H1 (cell line): Measurements from ENCODE around the gene POU3F1. TPM values are rescaled to one million over a fixed set of nuclear protein-coding genes. Genes with fewer than 3 reads are reported as not detected.

Experiments used
- CTCF ChIA-PET: fragments of 300-600 bp; sonication (Branson Sonifier 250); formaldehyde crosslinking; loops from one replicate; lab custom pipeline; 2021; ENCODE audit not compliant: partially characterized antibody; lab: Charles Lee
- POLR2A ChIA-PET: fragments of 300-600 bp; sonication (Branson Sonifier 250); formaldehyde crosslinking; loops from one replicate; lab custom pipeline; 2021; ENCODE audit warnings: inconsistent platforms; ENCODE audit not compliant: partially characterized antibody; lab: Charles Lee
- DNase-seq, 2 experiments: peaks; one replicate each; pipeline versions ENCODE4 v3.0.0 to v3.0.0-alpha.2; 2010 to 2022; ENCODE audit warnings: low spot score in 2 of 2, low read depth in 1 of 2, mixed read lengths in 1 of 2
- FAIRE-seq: peaks from 2 replicates; lab custom pipeline; 2011; peaks lifted over from hg19 to GRCh38; lab: Jason Lieb, UNC
- H2AFZ ChIP-seq: 2 replicates; pipeline ENCODE4 v1.8.1; 2012; ENCODE audit warnings: low read length, inconsistent platforms
- H2AK5ac ChIP-seq: 2 replicates; pipeline ENCODE4 v1.6.1; 2013; ENCODE audit warnings: low read depth, low read length
- H2BK120ac ChIP-seq: replicated peaks from 2 replicates; pipeline ENCODE3; 2013; ENCODE audit warnings: low read depth, low read length, inconsistent platforms
- H2BK12ac ChIP-seq: 2 replicates; pipeline ENCODE4 v1.6.1; 2013; ENCODE audit warnings: low read depth, low read length
- H2BK15ac ChIP-seq: 2 replicates; pipeline ENCODE4 v1.6.1; 2013; ENCODE audit warnings: low read length
- H2BK20ac ChIP-seq: 2 replicates; pipeline ENCODE4 v1.6.1; 2013; ENCODE audit warnings: low read length
- H2BK5ac ChIP-seq: 2 replicates; pipeline ENCODE4 v1.6.1; 2013; ENCODE audit warnings: low read depth, low read length
- H3K14ac ChIP-seq: 2 replicates; pipeline ENCODE4 v1.6.1; 2013; ENCODE audit warnings: inconsistent platforms; ENCODE audit not compliant: insufficient read length
- H3K18ac ChIP-seq: 2 replicates; pipeline ENCODE4 v1.6.1; 2013; ENCODE audit warnings: low read length; ENCODE audit errors: extremely low read depth
- H3K23ac ChIP-seq: 2 replicates; pipeline ENCODE4 v1.6.1; 2013; ENCODE audit warnings: inconsistent platforms; ENCODE audit not compliant: insufficient read length
- H3K23me2 ChIP-seq: 2 replicates; pipeline ENCODE4 v1.6.1; 2013; ENCODE audit warnings: low read depth, low read length
- H3K27ac ChIP-seq: 2 replicates; pipeline ENCODE4 v1.6.1; 2011; ENCODE audit warnings: low read depth, low read length, inconsistent platforms
- H3K27me3 ChIP-seq, 4 experiments: replicated peaks in 1 of 4; 1 replicate in 1 of 4; 2 replicates in 3 of 4; pipeline versions ENCODE4 v1.6.1 to v1.8.1; 2011 to 2013; ENCODE audit warnings: low read length in 3 of 4, mild to moderate bottlenecking in 3 of 4, inconsistent platforms in 2 of 4, mixed read lengths in 2 of 4, moderate library complexity in 1 of 4; ENCODE audit not compliant: control insufficient read depth in 3 of 4, insufficient read depth in 3 of 4; ENCODE audit errors: extremely low read depth in 1 of 4
- H3K36me3 ChIP-seq, 4 experiments: 2 replicates each; pipeline versions ENCODE4 v1.6.1 to v1.8.1; 2011 to 2013; ENCODE audit warnings: mild to moderate bottlenecking in 4 of 4, low read length in 3 of 4, moderate library complexity in 2 of 4, control low read depth in 1 of 4, inconsistent platforms in 1 of 4; ENCODE audit not compliant: insufficient read depth in 4 of 4, control insufficient read depth in 2 of 4
- H3K4ac ChIP-seq: replicated peaks from 2 replicates; pipeline ENCODE3; 2013; ENCODE audit warnings: low read length, low read depth, mixed read lengths, inconsistent platforms; ENCODE audit not compliant: insufficient read length
- H3K4me1 ChIP-seq, 4 experiments: replicated peaks in 1 of 4; 1 replicate in 1 of 4; 2 replicates in 3 of 4; pipeline versions ENCODE4 v1.6.1 to v1.8.1; 2011 to 2013; ENCODE audit warnings: low read length in 3 of 4, inconsistent platforms in 2 of 4, mixed read lengths in 1 of 4; ENCODE audit not compliant: insufficient read depth in 4 of 4, control insufficient read depth in 3 of 4
- H3K4me2 ChIP-seq, 2 experiments: 2 replicates each; pipeline versions ENCODE4 v1.6.1 to v1.8.1; 2011 to 2013; ENCODE audit warnings: low read depth in 2 of 2, low read length in 2 of 2, control low read depth in 1 of 2, inconsistent platforms in 1 of 2, mild to moderate bottlenecking in 1 of 2; ENCODE audit not compliant: insufficient read depth in 1 of 2
- H3K4me3 ChIP-seq, 4 experiments: fragments of 200-600, 300-600 bp in 1 of 4; sonication (generic), shearing (Covaris generic), sonication (Bioruptor Twin) in 1 of 4; 2 replicates each; pipeline versions ENCODE4 v1.5.1 to v1.8.1; 2011 to 2016; ENCODE audit warnings: low read length in 4 of 4, low read depth in 3 of 4, control low read depth in 2 of 4, inconsistent platforms in 2 of 4, mild to moderate bottlenecking in 2 of 4, mixed read lengths in 1 of 4, moderate library complexity in 1 of 4; ENCODE audit not compliant: insufficient read depth in 2 of 4; ENCODE audit errors: extremely low read depth in 1 of 4
- H3K56ac ChIP-seq: replicated peaks from 2 replicates; pipeline ENCODE3; 2013; ENCODE audit warnings: low read depth, mild to moderate bottlenecking, mixed read lengths, low read length, inconsistent platforms; ENCODE audit not compliant: insufficient read length
- H3K79me1 ChIP-seq: 2 replicates; pipeline ENCODE4 v1.6.1; 2013; ENCODE audit warnings: low read depth, low read length, control low read depth
- H3K79me2 ChIP-seq, 2 experiments: 2 replicates each; pipeline versions ENCODE4 v1.6.1 to v1.8.1; 2012 to 2013; ENCODE audit warnings: low read length in 2 of 2, mild to moderate bottlenecking in 2 of 2, inconsistent platforms in 1 of 2; ENCODE audit not compliant: insufficient read depth in 2 of 2, control insufficient read depth in 1 of 2
- H3K9ac ChIP-seq, 4 experiments: replicated peaks in 1 of 4; 1 replicate in 1 of 4; 2 replicates in 3 of 4; pipeline versions ENCODE4 v1.6.1 to v1.8.1; 2011 to 2013; ENCODE audit warnings: low read depth in 3 of 4, low read length in 3 of 4, control low read depth in 2 of 4, mild to moderate bottlenecking in 2 of 4, moderate library complexity in 2 of 4, inconsistent platforms in 1 of 4; ENCODE audit errors: extremely low read depth in 1 of 4
- H3K9me3 ChIP-seq, 2 experiments: 2 replicates each; pipeline versions ENCODE4 v1.6.1 to v1.8.1; 2012 to 2013; ENCODE audit warnings: mild to moderate bottlenecking in 2 of 2, moderate library complexity in 2 of 2, control low read depth in 1 of 2, inconsistent platforms in 1 of 2, low read depth in 1 of 2, low read length in 1 of 2, mixed read lengths in 1 of 2; ENCODE audit not compliant: insufficient read depth in 2 of 2
- H4K20me1 ChIP-seq, 2 experiments: replicated peaks in 1 of 2; 2 replicates each; pipeline versions ENCODE3 to v1.8.1; 2011 to 2013; ENCODE audit warnings: inconsistent platforms in 2 of 2, low read length in 2 of 2, mild to moderate bottlenecking in 1 of 2; ENCODE audit not compliant: insufficient read depth in 2 of 2, control insufficient read depth in 1 of 2
- H4K5ac ChIP-seq: 2 replicates; pipeline ENCODE4 v1.6.1; 2013; ENCODE audit warnings: low read length, low read depth, mixed read lengths, inconsistent platforms; ENCODE audit not compliant: insufficient read length
- H4K8ac ChIP-seq: 2 replicates; pipeline ENCODE4 v1.8.0; 2013; ENCODE audit warnings: mild to moderate bottlenecking, moderate library complexity, low read length, inconsistent platforms; ENCODE audit not compliant: insufficient read depth; ENCODE audit errors: extremely low read depth
- H4K91ac ChIP-seq: replicated peaks from 2 replicates; pipeline ENCODE3; 2013; ENCODE audit warnings: low read length, mixed read lengths, inconsistent platforms; ENCODE audit not compliant: insufficient read length
- ASH2L ChIP-seq: fragments of 200-600, 300-600 bp; sonication (generic); IDR thresholded peaks from one replicate; pipeline ENCODE4 v1.7.1; 2017; ENCODE audit warnings: low read length
- BCL11A ChIP-seq, 2 experiments: IDR thresholded peaks; one replicate each; pipeline ENCODE4 v1.6.1; 2011; ENCODE audit warnings: low read depth in 2 of 2, low read length in 2 of 2, mild to moderate bottlenecking in 2 of 2
- BRCA1 ChIP-seq: IDR thresholded peaks from 2 replicates; pipeline ENCODE4 v1.6.1; 2012; ENCODE audit warnings: low read depth, low read length, improper control_type of control experiment
- CBX5 ChIP-seq: fragments of 300-800, 300-1000 bp; sonication (generic); IDR thresholded peaks from 2 replicates; pipeline ENCODE4 v1.7.1; 2016; ENCODE audit warnings: antibody characterized with exemption, low read length, low read depth
- CEBPB ChIP-seq: IDR thresholded peaks from 2 replicates; pipeline ENCODE4 v1.6.1; 2012; ENCODE audit warnings: low read depth, low read length
- CREB1 ChIP-seq: IDR thresholded peaks from 2 replicates; pipeline ENCODE4 v1.6.1; 2012; ENCODE audit warnings: inconsistent platforms
- EZH2 ChIP-seq: fragments of 200-600 bp; sonication (generic); IDR thresholded peaks from 2 replicates; pipeline ENCODE4 v1.7.1; 2012; ENCODE audit warnings: low read depth, mild to moderate bottlenecking, moderate library complexity, low read length, inconsistent platforms; ENCODE audit not compliant: severe bottlenecking
- FOSL1 ChIP-seq: IDR thresholded peaks from 2 replicates; pipeline ENCODE4 v1.6.1; 2011; ENCODE audit warnings: mild to moderate bottlenecking, low read depth, low read length, moderate library complexity; ENCODE audit not compliant: insufficient read depth
- JUND ChIP-seq: IDR thresholded peaks from 2 replicates; pipeline ENCODE4 v1.6.1; 2011; ENCODE audit warnings: mild to moderate bottlenecking, improper control_type of control experiment, low read length
- MAFK ChIP-seq: IDR thresholded peaks from 2 replicates; pipeline ENCODE4 v1.6.1; 2012; ENCODE audit warnings: low read depth, mild to moderate bottlenecking, improper control_type of control experiment, low read length
- SUZ12 ChIP-seq: fragments of 200-600 bp; sonication (generic); IDR thresholded peaks from 2 replicates; pipeline ENCODE4 v1.6.1; 2012; ENCODE audit warnings: mild to moderate bottlenecking, inconsistent platforms, low read length, moderate library complexity, mixed read lengths
- TCF12 ChIP-seq: IDR thresholded peaks from 2 replicates; pipeline ENCODE4 v1.6.1; 2011; ENCODE audit warnings: low read depth, mild to moderate bottlenecking, low read length
- TEAD4 ChIP-seq: IDR thresholded peaks from 2 replicates; pipeline ENCODE4 v1.6.1; 2012; ENCODE audit warnings: low read depth, low read length, inconsistent platforms, mixed read lengths
- ZNF274 ChIP-seq: IDR thresholded peaks from 2 replicates; pipeline ENCODE4 v1.7.0; 2012; ENCODE audit warnings: low read length, borderline replicate concordance; ENCODE audit errors: extremely low read depth
- WGBS, 2 experiments: shearing (Covaris generic) in 1 of 2; methylation state at CpG; one replicate each; pipeline versions ENCODE4 v1.1.6 to v1.1.7; 2013 to 2015; ENCODE audit warnings: low lambda C conversion rate in 2 of 2, mixed read lengths in 2 of 2, inconsistent platforms in 1 of 2, low coverage in 1 of 2, missing lambda C conversion rate in 1 of 2; ENCODE audit not compliant: insufficient replicate concordance in 2 of 2, insufficient coverage in 1 of 2, insufficient read length in 1 of 2; ENCODE audit errors: extremely low coverage in 1 of 2, missing lambda C conversion rate in 1 of 2; 5-methylcytosine and 5-hydroxymethylcytosine counted together
- polyA plus RNA-seq, 7 experiments: library from polyadenylated mRNA; depleted of rRNA in 3 of 7; stranded (reverse) in 5 of 7; unstranded in 2 of 7; fragments of >200 nt in 5 of 7; fragments of 200-250 nt in 2 of 7; gene quantifications; 1 replicate in 5 of 7; 2 replicates in 1 of 7; 4 replicates in 1 of 7; pipeline versions ENCODE4 v1.2.1 to v1.2.3, GENCODE V29; 2011 to 2013; ENCODE audit warnings: missing spikeins in 2 of 7, mixed read lengths in 2 of 7
- total RNA-seq: library from RNA; stranded (reverse); fragmentation: NEBNext Ultra II Directional; extraction: Animal tissue kit (Norgen Biotek cat#: 25700); gene quantifications from 2 replicates; pipeline ENCODE4 v1.2.1, GENCODE V29; 2021

The POU3F1 gene
- total and polyA plus RNA-seq, 2 of the 8 experiments (the other 6 are each of a cell fraction or from before 2014, with no cell fraction given): 4.2 to 10.8 TPM

DNA sequence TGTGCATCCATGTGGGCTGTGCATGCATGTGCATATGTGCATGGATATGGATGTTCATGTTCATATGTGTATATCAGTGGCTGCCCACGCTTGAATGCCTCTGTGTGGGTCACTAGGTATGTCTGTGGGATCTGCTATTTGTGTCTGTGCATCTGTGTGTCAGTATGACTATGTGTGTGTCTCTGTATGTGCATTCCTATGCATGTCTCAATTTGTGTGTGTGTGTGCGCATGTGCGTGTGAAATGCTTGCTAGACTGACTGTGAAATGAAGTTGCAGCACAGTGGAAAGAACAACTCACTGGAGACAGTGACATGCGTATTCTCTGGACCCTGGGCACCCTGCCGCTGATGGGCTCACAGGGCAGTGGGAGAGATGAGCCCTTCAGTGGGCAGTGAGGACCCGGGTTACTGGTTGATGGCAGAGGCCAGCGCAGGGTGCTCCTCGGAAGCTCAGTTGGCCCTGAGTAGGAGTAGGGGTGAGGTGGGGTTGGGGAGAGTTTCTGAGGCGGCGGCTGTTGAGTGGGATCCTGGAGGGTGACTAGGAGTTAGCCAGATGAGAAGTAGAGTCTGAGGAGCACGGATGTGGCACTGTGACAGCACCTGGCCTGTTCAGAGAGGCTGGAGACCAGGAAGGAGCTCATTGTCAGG is 43.2 kb upstream of the POU3F1 start:
- H2AFZ ChIP-seq: no peak overlapping the region
- no peak overlapping the region for H3K9ac ChIP-seq
- CTCF ChIA-PET: interaction anchor here (0.5 to 1.0 kb wide), 2 partner anchors 43 to 50 kb away, joined by 3 to 4 read pairs; no protein-coding TSS in a partner anchor
- H3K9me3 ChIP-seq: no peaks in the 10 kb centered on the region
- no peaks in the 10 kb centered on the region for H3K23me2 ChIP-seq
- no peak overlapping the region for H3K27ac ChIP-seq
- H4K20me1 ChIP-seq: peaks cover 0 to 3% of the 10 kb centered on the region in 2 experiments
- no peak overlapping the region for H3K4me2 ChIP-seq
- no peaks in the 10 kb centered on the region; a peak in 1 of 7 replicates for H3K27me3 ChIP-seq
- no peak overlapping the region for H4K8ac ChIP-seq
- POLR2A ChIA-PET: interaction anchor here (1.7 kb wide), 1 partner anchor 13 kb away, joined by 5 read pairs; no protein-coding TSS in a partner anchor
- H3K56ac ChIP-seq: no peak overlapping the region
- H2BK5ac ChIP-seq: no peak overlapping the region
- no peak overlapping the region; the same call in 1 of the 2 replicates for H2BK12ac ChIP-seq
- no peak overlapping the region for H4K5ac ChIP-seq
- H2BK15ac ChIP-seq: peak overlapping the region; percentile 73
- H3K4ac ChIP-seq: peak overlapping the region; percentile 17
- peaks cover 11 to 32% (median 19%) of the 10 kb centered on the region in 4 experiments for H3K4me1 ChIP-seq
- H3K14ac ChIP-seq: no peak overlapping the region
- H2AK5ac ChIP-seq: no peak overlapping the region; the same call in 1 of the 2 replicates
- DNase-seq (no peak), FAIRE-seq (no peak)
- H3K36me3 ChIP-seq: no peaks in the 10 kb centered on the region
- no peak overlapping the region for H3K18ac ChIP-seq
- H3K4me3 ChIP-seq: no peak overlapping the region
- no peak overlapping the region for H4K91ac ChIP-seq
- H3K23ac ChIP-seq: no peak overlapping the region
- WGBS, 2 experiments: 88% methylated on average over 11 of the region's 11 CpGs; no CpG with 5 or more reads in 1 of the 2 experiments
- H2BK120ac ChIP-seq: no peak overlapping the region
- peak overlapping the region; percentile 80; the same call in 1 of the 2 replicates for H2BK20ac ChIP-seq
- H3K79me1 ChIP-seq: no peaks in the 10 kb centered on the region
- H3K79me2 ChIP-seq: no peaks in the 10 kb centered on the region
- TF ChIP-seq EZH2: no peak
- TF ChIP-seq TCF12: no peak
- no peak for TF ChIP-seq SUZ12
- TF ChIP-seq BCL11A (IDR thresholded peaks at IDR 0.05; ENCODE audit: low read depth in 2 of 2, low read length in 2 of 2): no peak
- no peak for TF ChIP-seq JUND
- TF ChIP-seq CREB1: no peak
- TF ChIP-seq ZNF274: no peak
- TF ChIP-seq ASH2L: no peak
- TF ChIP-seq FOSL1: no peak
- no peak for TF ChIP-seq BRCA1
- no peak for TF ChIP-seq MAFK
- no peak for TF ChIP-seq CEBPB
- TF ChIP-seq CBX5: no peak
- no peak for TF ChIP-seq TEAD4
